GM06990 (cell line): ENCODE results near the gene PARK7.

Experiments
- DNase-seq: peaks from one replicate; pipeline ENCODE4 v3.0.0-alpha.2; 2011; ENCODE audit not compliant: insufficient read length; ENCODE audit errors: extremely low read depth
- H3K27me3 ChIP-seq: replicated peaks from 2 replicates; pipeline ENCODE4 v1.6.0; 2011; ENCODE audit warnings: low read length; ENCODE audit not compliant: control insufficient read depth, insufficient read depth
- H3K36me3 ChIP-seq: 2 replicates; pipeline ENCODE4 v1.5.1; 2011; ENCODE audit warnings: low read length; ENCODE audit not compliant: control insufficient read depth, insufficient read depth
- H3K4me3 ChIP-seq: replicated peaks from 2 replicates; pipeline ENCODE4 v1.5.1; 2011; ENCODE audit warnings: low read depth, mild to moderate bottlenecking, control low read depth, low read length
- TF ChIP-seq, protein P1 (sequence below): IDR thresholded peaks from 2 replicates; pipeline ENCODE4 v1.5.1; 2011; ENCODE audit warnings: low read length, control low read depth, mild to moderate bottlenecking, inconsistent platforms; ENCODE audit not compliant: insufficient read depth, poor library complexity, severe bottlenecking

The PARK7 gene

DNA sequence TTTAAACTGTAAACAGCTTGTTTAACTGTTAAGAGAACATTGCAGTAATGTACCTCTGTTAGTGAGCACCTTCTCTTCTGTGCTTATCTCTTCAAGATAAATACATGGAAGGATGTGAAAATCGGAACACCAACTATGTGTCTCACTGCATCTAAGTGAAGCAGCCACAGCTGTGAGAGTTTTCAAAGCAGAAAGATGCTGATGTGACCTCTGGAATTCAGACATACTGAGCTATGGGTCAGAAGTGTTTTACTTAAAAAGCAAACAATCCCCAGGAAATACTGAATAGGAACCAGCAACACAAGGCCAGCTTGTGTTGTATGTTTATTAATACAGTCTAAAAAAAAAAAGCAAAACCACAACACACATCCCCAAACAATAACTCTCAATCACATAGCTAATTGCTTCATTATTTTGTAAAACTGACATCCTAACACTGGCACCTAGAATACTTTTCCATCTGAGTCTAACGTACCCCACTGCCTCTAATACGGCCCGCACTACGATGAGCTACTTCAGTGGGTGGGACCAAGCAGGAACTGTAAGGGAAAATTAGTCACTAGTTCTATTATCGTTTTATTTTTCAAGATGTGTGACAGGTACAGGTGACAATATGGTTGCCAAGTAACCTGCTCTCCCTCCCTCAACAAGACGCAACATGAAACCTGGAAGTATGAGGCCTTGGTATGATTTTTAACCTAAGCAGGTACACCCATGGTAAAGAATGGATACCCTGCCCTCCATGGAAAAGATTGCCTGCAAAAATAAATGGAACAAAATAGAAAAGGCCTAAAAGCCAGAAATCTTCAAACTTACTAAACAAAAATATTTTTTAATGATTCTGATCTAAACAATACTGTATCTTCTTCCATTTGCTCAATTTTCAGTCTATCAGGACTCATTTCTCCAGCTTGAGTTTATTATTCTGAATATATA lies 50.7 kb downstream of the PARK7 start:
- TF ChIP-seq, protein P1, sequence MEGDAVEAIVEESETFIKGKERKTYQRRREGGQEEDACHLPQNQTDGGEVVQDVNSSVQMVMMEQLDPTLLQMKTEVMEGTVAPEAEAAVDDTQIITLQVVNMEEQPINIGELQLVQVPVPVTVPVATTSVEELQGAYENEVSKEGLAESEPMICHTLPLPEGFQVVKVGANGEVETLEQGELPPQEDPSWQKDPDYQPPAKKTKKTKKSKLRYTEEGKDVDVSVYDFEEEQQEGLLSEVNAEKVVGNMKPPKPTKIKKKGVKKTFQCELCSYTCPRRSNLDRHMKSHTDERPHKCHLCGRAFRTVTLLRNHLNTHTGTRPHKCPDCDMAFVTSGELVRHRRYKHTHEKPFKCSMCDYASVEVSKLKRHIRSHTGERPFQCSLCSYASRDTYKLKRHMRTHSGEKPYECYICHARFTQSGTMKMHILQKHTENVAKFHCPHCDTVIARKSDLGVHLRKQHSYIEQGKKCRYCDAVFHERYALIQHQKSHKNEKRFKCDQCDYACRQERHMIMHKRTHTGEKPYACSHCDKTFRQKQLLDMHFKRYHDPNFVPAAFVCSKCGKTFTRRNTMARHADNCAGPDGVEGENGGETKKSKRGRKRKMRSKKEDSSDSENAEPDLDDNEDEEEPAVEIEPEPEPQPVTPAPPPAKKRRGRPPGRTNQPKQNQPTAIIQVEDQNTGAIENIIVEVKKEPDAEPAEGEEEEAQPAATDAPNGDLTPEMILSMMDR, result no peak
- Histone ChIP-seq H3K4me3 (no peak overlapping the region), H3K36me3 (no peaks in the 10 kb centered on the region), H3K27me3 (no peaks in the 10 kb centered on the region)
- DNase-seq, result no peak

DNA sequence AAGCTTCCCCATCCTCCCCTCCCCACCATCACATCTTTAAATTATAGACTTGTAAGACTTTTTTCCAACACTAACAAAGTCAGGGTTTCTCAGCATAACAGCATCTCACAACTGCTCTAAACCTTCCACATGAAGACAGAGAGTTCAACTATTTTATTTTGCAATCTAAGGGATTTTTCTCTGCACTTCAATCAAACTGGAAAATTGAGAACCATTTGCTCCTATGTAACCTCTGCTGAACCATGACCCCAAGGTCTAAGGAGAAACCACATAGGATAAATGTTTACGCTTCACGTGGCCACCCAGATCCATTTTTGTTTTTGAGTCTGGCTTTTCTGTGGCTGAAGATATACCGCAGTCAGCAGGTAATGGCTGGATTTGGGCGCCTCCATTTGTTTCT lies 51.4 kb downstream of the PARK7 start:
- no peak overlapping the region for H3K4me3 ChIP-seq
- TF ChIP-seq, protein P1, result no peak
- no peaks in the 10 kb centered on the region for H3K36me3 ChIP-seq
- H3K27me3 ChIP-seq, result no peaks in the 10 kb centered on the region
- DNase-seq, result no peak

DNA sequence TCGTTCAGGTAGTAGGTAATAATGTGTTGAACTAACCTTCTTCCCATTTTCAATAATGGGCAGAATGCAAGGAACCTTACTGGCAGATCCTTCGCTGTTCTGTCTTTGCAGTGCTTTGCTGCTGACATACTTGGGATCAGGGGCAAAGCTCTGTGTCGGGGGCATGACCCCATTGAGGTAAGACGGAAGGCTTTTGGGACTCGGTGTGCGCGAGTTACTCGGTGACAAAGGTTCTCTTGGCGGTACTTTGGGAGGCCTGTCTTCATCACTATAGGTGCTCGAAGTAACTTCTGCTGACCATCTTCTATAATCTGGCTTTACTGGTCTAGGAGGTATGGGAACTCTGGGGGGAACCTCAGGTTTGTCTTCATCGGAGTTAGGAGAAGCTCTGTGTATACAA lies 51.9 kb downstream of the PARK7 start:
- Histone ChIP-seq H3K27me3 (no peaks in the 10 kb centered on the region), H3K4me3 (no peak overlapping the region), H3K36me3 (no peaks in the 10 kb centered on the region)
- TF ChIP-seq, protein P1, result no peak
- DNase-seq, result no peak

DNA sequence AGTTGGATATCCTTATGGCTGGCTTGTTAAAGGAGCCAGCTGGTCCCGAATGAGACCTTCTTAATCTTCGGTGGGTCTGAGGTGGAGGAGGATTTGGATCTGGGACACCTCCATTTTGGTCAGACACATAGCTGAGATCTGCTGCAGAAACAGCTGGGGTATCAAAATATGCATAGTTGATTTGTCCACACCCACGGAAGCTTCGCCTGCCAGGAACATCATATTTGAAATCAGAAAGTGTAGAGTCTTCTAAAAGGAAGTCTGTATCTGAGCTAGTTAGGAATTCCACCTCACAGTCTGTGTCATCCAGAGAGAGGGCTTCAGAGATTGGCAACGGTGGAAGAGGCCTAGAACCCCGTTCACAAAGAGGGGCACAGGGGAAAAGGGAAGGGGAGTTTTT lies 52.3 kb downstream of the PARK7 start:
- Histone ChIP-seq H3K4me3 (no peak overlapping the region), H3K36me3 (no peaks in the 10 kb centered on the region), H3K27me3 (no peaks in the 10 kb centered on the region)
- TF ChIP-seq, protein P1, result no peak
- no peak for DNase-seq

DNA sequence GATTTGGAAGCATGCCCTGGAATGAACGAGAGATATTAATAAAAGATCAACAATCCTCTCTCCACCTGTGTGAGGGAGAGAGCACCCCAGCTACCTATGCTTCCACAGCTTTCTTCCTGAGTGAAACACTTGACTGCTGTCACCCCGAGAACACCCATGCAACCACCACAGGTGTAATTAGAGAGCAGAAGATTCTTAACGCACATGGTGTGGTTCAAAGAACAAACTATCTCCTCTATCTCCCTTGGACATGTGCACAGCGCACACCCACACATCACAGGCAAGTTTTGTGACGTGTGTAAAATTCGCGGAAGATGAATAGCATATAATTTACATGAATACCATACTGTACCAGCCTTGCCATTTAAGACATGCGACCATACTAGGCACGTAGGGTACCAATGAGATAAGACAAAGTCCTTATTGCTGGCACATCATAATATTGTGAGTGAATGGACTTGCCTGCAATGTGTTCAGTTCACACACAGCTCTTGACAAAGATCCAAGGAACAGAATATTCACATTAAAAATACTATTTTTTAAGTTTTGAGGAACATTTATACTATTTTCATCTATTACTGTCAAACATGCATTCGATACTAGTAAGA lies 53.0 kb downstream of the PARK7 start:
- no peaks in the 10 kb centered on the region for H3K36me3 ChIP-seq
- H3K4me3 ChIP-seq, result no peak overlapping the region
- TF ChIP-seq, protein P1, result no peak
- H3K27me3 ChIP-seq, result no peaks in the 10 kb centered on the region
- DNase-seq, result no peak
